Astrocyte (in vitro differentiated cells and primary cell): ENCODE measurements around the gene S1PR1.

ENCODE experiments used
- CTCF ChIP-seq: IDR thresholded peaks from 2 replicates; pipeline ENCODE4 v1.5.1; 2011; ENCODE audit warnings: low read depth, mild to moderate bottlenecking, inconsistent platforms, low read length, moderate library complexity; ENCODE audit not compliant: insufficient read depth
- EZH2 ChIP-seq: IDR thresholded peaks from 2 replicates; pipeline ENCODE4 v1.6.1; 2012; ENCODE audit warnings: mild to moderate bottlenecking, low read length, inconsistent platforms; ENCODE audit not compliant: insufficient read depth

- TF ChIP-seq EZH2 (no peak), CTCF (no peak)
Observed at GRCh38 chr1:101199637-101199982, 37.2 kb upstream of the S1PR1 start.
